K562 (cell line): Measurements from ENCODE around the gene CELSR1.

ENCODE experiments used
- NR2C1 ChIP-seq, 2 experiments: fragments of 450-650 bp; IDR thresholded peaks; 2 replicates each; pipeline ENCODE4 v1.6.1; 2017; ENCODE audit warnings: mild to moderate bottlenecking in 2 of 2, antibody characterized with exemption in 1 of 2, inconsistent platforms in 1 of 2, missing compliant biosample characterization in 1 of 2, missing genetic modification characterization in 1 of 2
- ZNF184 ChIP-seq: sonication (generic); formaldehyde crosslinking; IDR thresholded peaks from 2 replicates; pipeline ENCODE4 v1.5.0; 2020; ENCODE audit warnings: missing genetic modification reagents
- ZNF431 ChIP-seq: sonication (generic); formaldehyde crosslinking; IDR thresholded peaks from 2 replicates; pipeline ENCODE4 v1.8.0; 2022; ENCODE audit warnings: mild to moderate bottlenecking, missing genetic modification reagents
- TF ChIP-seq, protein P1 (sequence below), 2 experiments: fragments of 450-650 bp; formaldehyde crosslinking in 1 of 2; IDR thresholded peaks; 2 replicates each; pipeline versions ENCODE4 v1.4.0 to v1.6.1; 2014 to 2020; ENCODE audit warnings: mild to moderate bottlenecking in 2 of 2, borderline replicate concordance in 1 of 2, low read depth in 1 of 2
- TF ChIP-seq, protein P2 (sequence below): sonication (generic); formaldehyde crosslinking; IDR thresholded peaks from 2 replicates; pipeline ENCODE4 v1.5.0; 2020; ENCODE audit warnings: missing genetic modification reagents
- TF ChIP-seq, protein P3 (sequence below), 3 experiments: IDR thresholded peaks in 2 of 3; conservative IDR thresholded peaks in 1 of 3; 2 replicates each; pipeline ENCODE4 v1.5.1; 2011 to 2012; ENCODE audit warnings: low read length in 3 of 3, mild to moderate bottlenecking in 3 of 3, control low read depth in 2 of 3, improper control_type of control experiment in 1 of 3, inconsistent platforms in 1 of 3, low read depth in 1 of 3, mixed read lengths in 1 of 3, moderate library complexity in 1 of 3; ENCODE audit not compliant: insufficient read depth in 2 of 3
- TF ChIP-seq, protein P4 (sequence below): sonication (generic); formaldehyde crosslinking; IDR thresholded peaks from 2 replicates; pipeline ENCODE4 v1.8.0; 2022; ENCODE audit warnings: mild to moderate bottlenecking, low read depth, missing genetic modification reagents

DNA sequence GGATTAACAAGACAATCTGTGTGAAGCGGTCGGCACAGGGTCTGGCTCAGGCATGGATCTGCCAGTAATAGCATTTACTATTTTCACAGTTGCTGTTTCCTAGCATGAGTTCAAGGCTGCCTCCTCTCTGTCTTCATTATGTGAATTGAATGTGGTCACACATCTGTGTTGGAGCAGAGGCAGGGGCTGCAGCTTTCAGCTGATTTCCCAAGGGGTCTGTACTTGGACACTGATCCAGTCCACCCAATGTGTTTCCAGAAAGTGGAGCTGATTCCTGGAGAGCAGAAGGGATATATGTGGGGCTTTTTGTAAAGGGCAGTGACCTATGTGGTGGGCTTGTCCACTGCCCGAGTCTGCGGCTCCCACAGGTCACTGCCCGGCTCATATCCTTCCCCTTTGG lies 3.5 kb upstream of the CELSR1 start:
- TF ChIP-seq, protein P1, sequence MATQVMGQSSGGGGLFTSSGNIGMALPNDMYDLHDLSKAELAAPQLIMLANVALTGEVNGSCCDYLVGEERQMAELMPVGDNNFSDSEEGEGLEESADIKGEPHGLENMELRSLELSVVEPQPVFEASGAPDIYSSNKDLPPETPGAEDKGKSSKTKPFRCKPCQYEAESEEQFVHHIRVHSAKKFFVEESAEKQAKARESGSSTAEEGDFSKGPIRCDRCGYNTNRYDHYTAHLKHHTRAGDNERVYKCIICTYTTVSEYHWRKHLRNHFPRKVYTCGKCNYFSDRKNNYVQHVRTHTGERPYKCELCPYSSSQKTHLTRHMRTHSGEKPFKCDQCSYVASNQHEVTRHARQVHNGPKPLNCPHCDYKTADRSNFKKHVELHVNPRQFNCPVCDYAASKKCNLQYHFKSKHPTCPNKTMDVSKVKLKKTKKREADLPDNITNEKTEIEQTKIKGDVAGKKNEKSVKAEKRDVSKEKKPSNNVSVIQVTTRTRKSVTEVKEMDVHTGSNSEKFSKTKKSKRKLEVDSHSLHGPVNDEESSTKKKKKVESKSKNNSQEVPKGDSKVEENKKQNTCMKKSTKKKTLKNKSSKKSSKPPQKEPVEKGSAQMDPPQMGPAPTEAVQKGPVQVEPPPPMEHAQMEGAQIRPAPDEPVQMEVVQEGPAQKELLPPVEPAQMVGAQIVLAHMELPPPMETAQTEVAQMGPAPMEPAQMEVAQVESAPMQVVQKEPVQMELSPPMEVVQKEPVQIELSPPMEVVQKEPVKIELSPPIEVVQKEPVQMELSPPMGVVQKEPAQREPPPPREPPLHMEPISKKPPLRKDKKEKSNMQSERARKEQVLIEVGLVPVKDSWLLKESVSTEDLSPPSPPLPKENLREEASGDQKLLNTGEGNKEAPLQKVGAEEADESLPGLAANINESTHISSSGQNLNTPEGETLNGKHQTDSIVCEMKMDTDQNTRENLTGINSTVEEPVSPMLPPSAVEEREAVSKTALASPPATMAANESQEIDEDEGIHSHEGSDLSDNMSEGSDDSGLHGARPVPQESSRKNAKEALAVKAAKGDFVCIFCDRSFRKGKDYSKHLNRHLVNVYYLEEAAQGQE (IDR thresholded peaks at IDR 0.05; ENCODE audit: borderline replicate concordance), result no peak
- TF ChIP-seq, protein P1 (CRISPR knock-in tag; IDR thresholded peaks at IDR 0.05; ENCODE audit: low read depth), result no peak
- TF ChIP-seq, protein P2, sequence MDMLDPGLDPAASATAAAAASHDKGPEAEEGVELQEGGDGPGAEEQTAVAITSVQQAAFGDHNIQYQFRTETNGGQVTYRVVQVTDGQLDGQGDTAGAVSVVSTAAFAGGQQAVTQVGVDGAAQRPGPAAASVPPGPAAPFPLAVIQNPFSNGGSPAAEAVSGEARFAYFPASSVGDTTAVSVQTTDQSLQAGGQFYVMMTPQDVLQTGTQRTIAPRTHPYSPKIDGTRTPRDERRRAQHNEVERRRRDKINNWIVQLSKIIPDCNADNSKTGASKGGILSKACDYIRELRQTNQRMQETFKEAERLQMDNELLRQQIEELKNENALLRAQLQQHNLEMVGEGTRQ (CRISPR knock-in tag), result no peak
- TF ChIP-seq ZNF184 (CRISPR knock-in tag) (no peak), NR2C1 (IDR thresholded peaks at IDR 0.05) (no peak), NR2C1 (tag; IDR thresholded peaks at IDR 0.05) (no peak), ZNF431 (no peak)
- TF ChIP-seq, protein P3, sequence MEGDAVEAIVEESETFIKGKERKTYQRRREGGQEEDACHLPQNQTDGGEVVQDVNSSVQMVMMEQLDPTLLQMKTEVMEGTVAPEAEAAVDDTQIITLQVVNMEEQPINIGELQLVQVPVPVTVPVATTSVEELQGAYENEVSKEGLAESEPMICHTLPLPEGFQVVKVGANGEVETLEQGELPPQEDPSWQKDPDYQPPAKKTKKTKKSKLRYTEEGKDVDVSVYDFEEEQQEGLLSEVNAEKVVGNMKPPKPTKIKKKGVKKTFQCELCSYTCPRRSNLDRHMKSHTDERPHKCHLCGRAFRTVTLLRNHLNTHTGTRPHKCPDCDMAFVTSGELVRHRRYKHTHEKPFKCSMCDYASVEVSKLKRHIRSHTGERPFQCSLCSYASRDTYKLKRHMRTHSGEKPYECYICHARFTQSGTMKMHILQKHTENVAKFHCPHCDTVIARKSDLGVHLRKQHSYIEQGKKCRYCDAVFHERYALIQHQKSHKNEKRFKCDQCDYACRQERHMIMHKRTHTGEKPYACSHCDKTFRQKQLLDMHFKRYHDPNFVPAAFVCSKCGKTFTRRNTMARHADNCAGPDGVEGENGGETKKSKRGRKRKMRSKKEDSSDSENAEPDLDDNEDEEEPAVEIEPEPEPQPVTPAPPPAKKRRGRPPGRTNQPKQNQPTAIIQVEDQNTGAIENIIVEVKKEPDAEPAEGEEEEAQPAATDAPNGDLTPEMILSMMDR (IDR thresholded peaks at IDR 0.05 in 2 of 3, conservative IDR thresholded peaks at IDR 0.05 in 1 of 3; ENCODE audit: insufficient read depth in 2 of 3, low read depth in 1 of 3, low read length in 3 of 3), result no peak
- TF ChIP-seq, protein P4, sequence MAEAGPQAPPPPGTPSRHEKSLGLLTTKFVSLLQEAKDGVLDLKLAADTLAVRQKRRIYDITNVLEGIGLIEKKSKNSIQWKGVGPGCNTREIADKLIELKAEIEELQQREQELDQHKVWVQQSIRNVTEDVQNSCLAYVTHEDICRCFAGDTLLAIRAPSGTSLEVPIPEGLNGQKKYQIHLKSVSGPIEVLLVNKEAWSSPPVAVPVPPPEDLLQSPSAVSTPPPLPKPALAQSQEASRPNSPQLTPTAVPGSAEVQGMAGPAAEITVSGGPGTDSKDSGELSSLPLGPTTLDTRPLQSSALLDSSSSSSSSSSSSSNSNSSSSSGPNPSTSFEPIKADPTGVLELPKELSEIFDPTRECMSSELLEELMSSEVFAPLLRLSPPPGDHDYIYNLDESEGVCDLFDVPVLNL (CRISPR knock-in tag), result no peak
